Measurements from ENCODE around the gene SCN1A.

The SCN1A gene

DNA sequence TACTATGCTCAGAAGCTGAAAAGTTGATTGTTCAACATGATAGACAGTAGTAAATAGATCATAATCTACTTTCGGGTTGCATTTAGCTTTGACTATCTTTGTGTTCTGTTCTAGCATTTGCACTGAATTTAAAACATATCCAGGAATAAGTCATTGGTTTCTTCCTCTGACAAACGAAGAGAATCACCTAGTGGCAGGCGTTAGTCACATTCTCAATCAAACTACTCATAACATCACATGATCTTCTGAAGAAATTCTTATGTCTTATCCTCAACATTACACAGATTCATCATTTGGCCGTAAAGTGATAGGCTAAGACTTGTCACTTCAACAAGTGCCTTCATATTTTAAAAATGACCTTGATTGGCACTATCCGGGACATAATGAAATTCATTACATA is 110.6 kb downstream of the SCN1A start:
- H3K27ac ChIP-seq = no peak overlapping the region
- no peaks in the 10 kb centered on the region for H3K9me3 ChIP-seq (ENCODE audit: control insufficient read depth, low read length)
- no peak overlapping the region for H2AFZ ChIP-seq
- H3K36me3 ChIP-seq (ENCODE audit: control insufficient read depth, insufficient read depth, low read length) = no peaks in the 10 kb centered on the region
- no peak overlapping the region for H3K4me3 ChIP-seq (ENCODE audit: low read depth, low read length)
- H3K9ac ChIP-seq = no peak overlapping the region
- H3K4me2 ChIP-seq (ENCODE audit: low read length) = no peak overlapping the region
- no peaks in the 10 kb centered on the region for H3K79me2 ChIP-seq
- TF ChIP-seq, protein P1, sequence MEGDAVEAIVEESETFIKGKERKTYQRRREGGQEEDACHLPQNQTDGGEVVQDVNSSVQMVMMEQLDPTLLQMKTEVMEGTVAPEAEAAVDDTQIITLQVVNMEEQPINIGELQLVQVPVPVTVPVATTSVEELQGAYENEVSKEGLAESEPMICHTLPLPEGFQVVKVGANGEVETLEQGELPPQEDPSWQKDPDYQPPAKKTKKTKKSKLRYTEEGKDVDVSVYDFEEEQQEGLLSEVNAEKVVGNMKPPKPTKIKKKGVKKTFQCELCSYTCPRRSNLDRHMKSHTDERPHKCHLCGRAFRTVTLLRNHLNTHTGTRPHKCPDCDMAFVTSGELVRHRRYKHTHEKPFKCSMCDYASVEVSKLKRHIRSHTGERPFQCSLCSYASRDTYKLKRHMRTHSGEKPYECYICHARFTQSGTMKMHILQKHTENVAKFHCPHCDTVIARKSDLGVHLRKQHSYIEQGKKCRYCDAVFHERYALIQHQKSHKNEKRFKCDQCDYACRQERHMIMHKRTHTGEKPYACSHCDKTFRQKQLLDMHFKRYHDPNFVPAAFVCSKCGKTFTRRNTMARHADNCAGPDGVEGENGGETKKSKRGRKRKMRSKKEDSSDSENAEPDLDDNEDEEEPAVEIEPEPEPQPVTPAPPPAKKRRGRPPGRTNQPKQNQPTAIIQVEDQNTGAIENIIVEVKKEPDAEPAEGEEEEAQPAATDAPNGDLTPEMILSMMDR (IDR thresholded peaks at IDR 0.05) = no peak
- no peaks in the 10 kb centered on the region for H3K4me1 ChIP-seq
- no peaks in the 10 kb centered on the region for H3K27me3 ChIP-seq (ENCODE audit: control insufficient read depth, insufficient read depth, low read length)

DNA sequence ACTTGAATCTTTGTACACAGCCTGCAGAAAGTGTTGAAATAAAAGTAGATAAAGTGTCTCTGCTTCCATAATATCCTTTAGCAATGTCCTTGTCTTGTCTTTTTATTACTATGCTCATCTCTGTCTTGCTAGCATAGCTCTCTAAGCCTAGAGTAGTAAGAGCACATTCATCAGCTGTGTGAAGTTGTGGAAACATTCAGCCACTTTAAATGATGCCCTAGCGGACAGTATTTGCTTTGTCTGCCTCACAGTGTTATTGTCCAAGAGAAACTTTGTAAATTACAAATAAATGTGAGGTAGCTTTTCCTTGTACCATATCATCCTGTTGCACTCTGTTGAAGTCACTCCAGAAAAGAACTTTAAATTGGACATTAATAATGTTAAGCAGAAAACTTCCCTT is 113.9 kb downstream of the SCN1A start:
- no peaks in the 10 kb centered on the region for H3K9me3 ChIP-seq (ENCODE audit: control insufficient read depth, low read length)
- H3K4me2 ChIP-seq (ENCODE audit: low read length) = no peak overlapping the region
- no peak overlapping the region for H3K9ac ChIP-seq
- H3K4me1 ChIP-seq = no peaks in the 10 kb centered on the region
- TF ChIP-seq, protein P1 (IDR thresholded peaks at IDR 0.05) = no peak
- no peaks in the 10 kb centered on the region for H3K27me3 ChIP-seq (ENCODE audit: control insufficient read depth, insufficient read depth, low read length)
- no peak overlapping the region for H2AFZ ChIP-seq
- H3K36me3 ChIP-seq (ENCODE audit: control insufficient read depth, insufficient read depth, low read length) = no peaks in the 10 kb centered on the region
- no peak overlapping the region for H3K27ac ChIP-seq
- H3K79me2 ChIP-seq = no peaks in the 10 kb centered on the region
- H3K4me3 ChIP-seq (ENCODE audit: low read depth, low read length) = no peak overlapping the region

DNA sequence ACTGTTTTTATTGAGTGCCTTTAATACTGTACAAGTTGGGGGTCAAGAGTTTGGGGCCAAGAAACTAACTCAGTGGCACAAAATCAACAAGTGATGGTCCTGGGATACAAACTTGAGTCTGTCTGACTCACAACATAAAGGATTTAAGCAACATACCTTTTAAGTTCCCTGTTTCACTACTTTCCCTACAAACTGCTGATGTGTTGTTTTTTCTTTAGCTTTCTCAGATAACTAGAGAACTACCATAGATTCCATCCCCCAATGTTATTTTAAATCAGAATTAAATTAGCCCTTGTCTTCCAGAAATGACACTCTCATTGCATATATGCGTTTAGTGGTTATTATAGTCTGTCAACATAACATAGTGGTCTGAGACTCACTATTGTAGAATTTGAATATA is 116.2 kb downstream of the SCN1A start:
- Histone ChIP-seq H3K9me3 (ENCODE audit: control insufficient read depth, low read length) (no peaks in the 10 kb centered on the region), H3K36me3 (ENCODE audit: control insufficient read depth, insufficient read depth, low read length) (no peaks in the 10 kb centered on the region), H3K79me2 (no peaks in the 10 kb centered on the region), H3K9ac (no peak overlapping the region), H3K4me1 (no peaks in the 10 kb centered on the region), H3K4me2 (ENCODE audit: low read length) (no peak overlapping the region), H2AFZ (no peak overlapping the region), H3K27me3 (ENCODE audit: control insufficient read depth, insufficient read depth, low read length) (no peaks in the 10 kb centered on the region), H3K27ac (no peak overlapping the region), H3K4me3 (ENCODE audit: low read depth, low read length) (no peak overlapping the region)
- TF ChIP-seq, protein P1 (IDR thresholded peaks at IDR 0.05) = no peak

DNA sequence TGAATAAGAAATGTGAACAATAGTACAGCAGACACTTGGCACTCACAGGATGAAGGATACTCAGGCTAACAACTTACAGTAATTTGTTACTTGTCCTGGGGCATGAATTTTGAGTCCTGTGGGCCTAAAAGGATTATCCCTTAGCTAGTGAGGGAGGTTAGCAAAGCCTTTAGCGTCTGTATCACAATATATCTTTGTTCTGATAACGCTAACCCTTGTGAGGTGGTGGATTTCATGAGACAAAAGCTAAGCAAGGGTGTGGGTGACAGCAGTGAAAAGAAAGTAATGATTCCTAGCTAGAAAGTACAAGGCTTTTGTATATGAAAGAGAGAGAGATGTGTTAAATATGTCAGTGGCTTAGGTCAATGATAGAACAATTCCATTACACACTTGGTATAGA is 127.4 kb downstream of the SCN1A start:
- Histone ChIP-seq H3K9me3 (ENCODE audit: control insufficient read depth, low read length) (no peaks in the 10 kb centered on the region), H3K79me2 (no peaks in the 10 kb centered on the region), H3K27ac (no peak overlapping the region), H3K4me1 (no peaks in the 10 kb centered on the region), H3K9ac (no peak overlapping the region), H3K27me3 (ENCODE audit: control insufficient read depth, insufficient read depth, low read length) (no peaks in the 10 kb centered on the region), H3K36me3 (ENCODE audit: control insufficient read depth, insufficient read depth, low read length) (no peaks in the 10 kb centered on the region), H3K4me2 (ENCODE audit: low read length) (no peak overlapping the region), H3K4me3 (ENCODE audit: low read depth, low read length) (no peak overlapping the region), H2AFZ (no peak overlapping the region)
- TF ChIP-seq, protein P1 (IDR thresholded peaks at IDR 0.05) = no peak

DNA sequence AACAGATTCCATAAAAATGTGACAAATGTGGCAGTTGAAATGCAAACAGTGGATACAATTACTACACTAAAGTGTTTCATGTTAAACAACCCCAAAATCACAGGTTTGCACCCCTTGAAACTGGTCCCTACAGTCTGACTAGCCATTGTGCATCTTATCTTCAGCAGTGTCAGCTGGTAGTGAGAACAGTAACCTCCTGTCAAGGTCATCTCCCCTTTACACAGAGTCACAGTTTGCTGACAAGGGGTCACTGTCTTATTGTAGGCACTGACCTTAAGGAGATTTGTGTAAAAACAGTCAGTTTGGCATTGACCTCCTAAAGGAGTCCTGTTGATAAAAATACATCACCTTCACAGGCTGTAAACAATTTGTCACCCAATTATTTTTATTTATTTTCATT is 137.0 kb downstream of the SCN1A start:
- H3K4me2 ChIP-seq (ENCODE audit: low read length) = no peak overlapping the region
- no peaks in the 10 kb centered on the region for H3K27me3 ChIP-seq (ENCODE audit: control insufficient read depth, insufficient read depth, low read length)
- no peaks in the 10 kb centered on the region for H3K36me3 ChIP-seq (ENCODE audit: control insufficient read depth, insufficient read depth, low read length)
- H3K79me2 ChIP-seq = no peaks in the 10 kb centered on the region
- H3K27ac ChIP-seq = no peak overlapping the region
- no peaks in the 10 kb centered on the region for H3K4me1 ChIP-seq
- TF ChIP-seq, protein P1 (IDR thresholded peaks at IDR 0.05) = no peak
- H2AFZ ChIP-seq = no peak overlapping the region
- H3K4me3 ChIP-seq (ENCODE audit: low read depth, low read length) = no peak overlapping the region
- no peak overlapping the region for H3K9ac ChIP-seq
- H3K9me3 ChIP-seq (ENCODE audit: control insufficient read depth, low read length) = no peaks in the 10 kb centered on the region
